Measurements from ENCODE around the gene PSAPL1.

The PSAPL1 gene

DNA sequence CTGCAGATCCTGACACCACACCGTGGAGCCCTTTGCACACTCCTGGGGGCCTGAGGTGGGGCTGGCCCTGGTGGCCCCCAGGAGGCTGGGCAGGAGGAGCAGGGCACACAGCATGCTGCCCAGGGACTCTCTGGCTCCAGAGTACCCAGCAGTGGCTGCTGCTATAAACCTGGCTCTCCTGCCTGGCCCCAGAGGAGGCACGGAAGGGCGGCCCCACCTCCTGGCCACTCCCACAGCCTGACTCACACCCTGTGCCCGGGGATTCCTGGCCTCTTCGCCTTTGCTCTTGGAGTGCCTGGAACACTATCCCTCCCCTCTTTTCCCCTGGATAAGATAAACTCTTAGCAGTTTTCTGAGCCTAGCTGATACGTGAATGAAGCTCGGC lies at the start of gene PSAPL1:
Gene PSAPL1 (minus strand): TSS at position 165 of the 385 bp plus-strand sequence. CDS start 51 bp downstream, at position 114.
- no peak for DNase-seq

GRCh38 chr4:7481227-7481626 lies 46.5 kb upstream of the PSAPL1 start:
- DNase-seq: no peak

- DNase-seq: no peak
Observed at GRCh38 chr4:7480423-7480822, 45.7 kb upstream of the PSAPL1 start.

- no peak for DNase-seq
Observed at GRCh38 chr4:7478665-7479064, 43.9 kb upstream of the PSAPL1 start.

DNA sequence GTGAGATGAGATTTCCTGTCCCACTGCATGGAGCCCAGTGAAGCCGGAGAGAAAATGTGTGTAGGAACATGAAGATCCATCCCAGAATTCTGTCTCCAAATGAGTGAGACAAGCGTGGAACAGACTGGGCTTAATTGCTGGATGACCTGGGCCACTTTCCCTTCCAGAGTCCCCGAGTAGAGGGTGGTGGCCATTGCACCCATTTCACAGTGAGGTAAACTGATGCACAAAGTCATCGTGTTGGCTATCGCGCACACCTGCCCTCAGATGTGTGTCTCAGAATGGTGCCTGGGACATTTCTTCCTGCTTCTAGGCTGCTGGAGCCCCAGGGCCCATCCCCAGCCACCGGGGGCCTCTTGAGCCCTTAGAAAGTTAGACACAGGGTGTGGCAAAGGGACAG lies 43.0 kb upstream of the PSAPL1 start:
- DNase-seq: no peak

- DNase-seq: no peak
Observed at GRCh38 chr4:7476820-7477219, 42.1 kb upstream of the PSAPL1 start.

DNA sequence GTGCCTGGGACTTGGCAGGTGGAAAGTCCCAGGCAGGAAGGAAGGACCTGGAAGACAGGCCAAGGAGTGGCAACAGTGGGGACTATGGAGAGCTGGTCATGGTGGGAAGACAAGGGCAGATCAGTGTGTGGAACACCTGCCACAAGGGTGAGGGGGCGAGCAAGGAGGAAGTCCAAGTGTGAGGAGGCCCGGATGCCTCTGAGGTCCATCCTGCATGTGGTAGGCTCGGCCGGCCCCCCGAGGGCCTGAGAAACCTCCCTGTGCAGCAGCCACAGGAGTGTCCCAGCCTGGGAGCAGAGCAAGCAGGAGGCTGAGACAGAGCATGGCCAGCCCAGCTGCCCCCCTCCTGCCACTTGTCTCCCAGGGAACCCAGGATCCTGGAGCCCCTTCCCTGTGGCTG lies 40.5 kb upstream of the PSAPL1 start:
- DNase-seq: no peak

- no peak for DNase-seq
Observed at GRCh38 chr4:7474320-7474719, 39.6 kb upstream of the PSAPL1 start.

DNA sequence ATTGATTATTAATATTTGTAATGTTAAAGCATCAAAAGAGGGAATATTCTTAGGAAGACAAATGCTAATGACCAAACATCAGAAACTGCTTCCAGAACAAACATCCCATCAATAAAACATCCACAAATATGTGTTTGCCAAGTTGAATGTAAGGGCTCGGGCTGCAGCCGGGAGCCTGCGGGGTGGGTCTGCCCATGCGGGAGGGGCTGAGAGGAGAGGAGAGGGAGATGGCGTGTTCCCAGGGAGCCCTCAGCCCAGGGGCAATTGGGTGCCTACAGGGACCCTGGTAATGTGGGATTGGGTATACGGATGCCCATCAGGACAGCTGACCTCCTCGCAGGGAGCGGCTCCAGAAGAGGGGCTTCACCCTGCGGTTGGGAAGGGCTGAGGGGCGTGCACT lies 38.4 kb upstream of the PSAPL1 start:
- DNase-seq: no peak

GRCh38 chr4:7472442-7473013 lies 37.8 kb upstream of the PSAPL1 start:
- no peak for DNase-seq

GRCh38 chr4:7470522-7471128 lies 35.9 kb upstream of the PSAPL1 start:
- DNase-seq: no peak

GRCh38 chr4:7470111-7470510 lies 35.4 kb upstream of the PSAPL1 start:
- DNase-seq: no peak

- no peak for DNase-seq
Observed at GRCh38 chr4:7469023-7469422, 34.3 kb upstream of the PSAPL1 start.

- DNase-seq: no peak
Observed at GRCh38 chr4:7467471-7467870, 32.7 kb upstream of the PSAPL1 start.

GRCh38 chr4:7466904-7467303 lies 32.2 kb upstream of the PSAPL1 start:
- no peak for DNase-seq

DNA sequence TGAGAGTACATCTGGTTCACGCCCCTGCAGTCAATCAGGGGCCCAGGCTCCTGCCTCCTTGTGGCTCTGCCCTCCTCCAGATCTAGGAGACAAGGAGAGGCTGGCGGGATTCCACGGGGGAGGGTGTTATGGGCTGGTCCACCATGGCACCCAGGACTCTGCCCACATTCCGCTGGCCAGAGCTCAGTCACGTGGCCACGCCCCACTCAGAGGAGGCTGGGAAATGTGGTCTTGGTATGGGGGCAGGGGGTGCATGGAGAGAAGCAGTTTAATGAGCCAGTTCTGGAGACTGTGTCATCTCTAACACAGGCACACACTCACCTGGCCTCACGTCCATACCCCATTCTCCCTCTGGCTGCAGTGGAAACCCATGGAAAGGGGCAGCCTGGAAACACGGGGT lies 31.5 kb upstream of the PSAPL1 start:
- no peak for DNase-seq

- DNase-seq: no peak
Observed at GRCh38 chr4:7465017-7465416, 30.3 kb upstream of the PSAPL1 start.

DNA sequence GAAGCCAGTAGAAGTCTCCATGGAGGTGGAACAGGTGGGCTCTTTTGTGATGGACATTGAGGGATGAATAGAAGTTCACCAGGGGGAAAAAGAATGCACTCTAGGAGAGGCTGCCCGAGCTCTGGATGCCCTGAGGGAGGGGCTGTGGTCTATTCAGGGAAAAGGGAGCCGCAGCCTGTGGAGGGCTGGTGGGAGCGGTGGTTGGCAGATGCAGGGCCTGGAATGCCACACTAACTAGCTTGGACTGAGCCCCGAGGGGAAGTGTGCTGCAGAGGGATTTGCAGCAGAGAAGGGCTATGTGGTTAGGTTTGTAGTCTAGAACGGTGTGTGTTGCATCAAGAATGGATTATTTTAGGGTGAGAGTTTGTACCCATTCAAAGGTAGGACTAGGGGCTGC lies 29.5 kb upstream of the PSAPL1 start:
- no peak for DNase-seq

DNA sequence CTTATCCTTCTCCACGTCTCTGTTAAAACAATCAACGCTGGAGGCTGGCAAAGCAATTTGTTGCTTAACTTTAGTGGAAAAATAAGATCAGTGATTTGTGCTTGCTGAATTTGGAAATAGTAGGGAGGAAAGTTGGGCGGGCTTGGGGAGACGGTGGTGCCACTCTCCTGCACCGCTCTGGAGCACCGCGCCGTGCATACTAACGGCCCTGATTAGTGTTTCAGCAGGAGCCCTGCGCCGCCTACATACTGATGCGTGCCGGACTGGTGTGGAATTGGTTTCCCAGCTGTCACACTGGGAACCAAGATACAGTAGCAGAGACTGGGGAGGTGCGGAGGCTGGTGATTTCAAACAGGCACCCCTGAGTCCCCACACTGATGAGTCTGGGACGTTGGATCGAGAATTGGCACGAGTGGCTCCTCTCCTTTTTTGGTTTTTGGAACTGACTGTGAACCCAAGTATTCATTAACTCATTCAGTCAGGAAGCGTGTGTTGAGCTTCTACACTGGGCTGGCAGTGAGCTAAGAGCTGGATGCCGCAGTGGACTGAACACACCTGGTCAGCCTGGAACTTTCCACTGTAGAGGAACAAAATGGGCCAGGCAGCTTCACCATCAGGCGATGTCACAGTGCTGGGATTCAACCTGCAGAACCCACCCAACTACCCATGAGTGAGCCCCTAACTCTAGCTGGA lies 29.0 kb upstream of the PSAPL1 start:
- no peak for DNase-seq

- DNase-seq: no peak
Observed at GRCh38 chr4:7462509-7462971, 27.8 kb upstream of the PSAPL1 start.

GRCh38 chr4:7461230-7461629 lies 26.5 kb upstream of the PSAPL1 start:
- no peak for DNase-seq

DNA sequence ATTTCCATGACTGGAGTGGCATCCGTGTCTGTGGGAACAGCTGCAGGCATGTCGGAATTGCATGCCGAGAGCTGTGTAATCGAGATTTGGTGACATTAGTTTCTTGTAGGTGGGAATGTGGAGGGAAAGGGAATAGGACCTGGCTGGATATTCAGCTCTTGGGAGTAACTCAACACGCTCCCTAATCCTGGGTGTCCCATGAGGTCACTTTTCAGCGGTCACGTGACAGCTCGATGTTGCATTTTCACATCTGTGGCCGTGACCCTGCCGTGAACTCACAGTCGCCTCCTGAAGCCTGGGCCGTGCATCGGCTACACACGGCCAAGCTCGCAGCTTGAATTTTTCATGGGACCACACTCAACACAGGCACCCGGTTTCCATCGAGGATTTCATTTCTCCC lies 25.8 kb upstream of the PSAPL1 start:
- peak; percentile 50 for DNase-seq

- no peak for DNase-seq
Observed at GRCh38 chr4:7459471-7459870, 24.7 kb upstream of the PSAPL1 start.

GRCh38 chr4:7458477-7458876 lies 23.7 kb upstream of the PSAPL1 start:
- DNase-seq: no peak

DNA sequence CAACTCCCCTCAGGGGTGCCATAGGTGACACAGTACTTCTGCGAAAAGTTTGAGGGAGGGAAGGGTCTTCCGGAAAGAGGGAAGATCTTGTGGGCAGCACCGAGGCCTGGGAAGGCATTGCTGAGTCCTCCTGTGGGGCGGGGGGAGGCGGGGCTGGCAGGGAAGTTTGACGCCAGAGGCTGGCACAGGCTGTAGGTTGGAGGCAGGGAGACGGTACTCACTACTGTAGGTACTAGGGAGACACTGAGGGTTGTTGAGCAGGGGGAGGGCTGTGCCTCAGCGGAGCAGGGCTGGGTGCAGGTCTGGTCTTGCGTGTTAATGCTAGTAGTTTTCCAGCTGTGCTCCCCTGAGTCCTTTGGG lies 23.3 kb upstream of the PSAPL1 start:
- DNase-seq: no peak
